ENCODE measurements around the gene CST5.

DNA sequence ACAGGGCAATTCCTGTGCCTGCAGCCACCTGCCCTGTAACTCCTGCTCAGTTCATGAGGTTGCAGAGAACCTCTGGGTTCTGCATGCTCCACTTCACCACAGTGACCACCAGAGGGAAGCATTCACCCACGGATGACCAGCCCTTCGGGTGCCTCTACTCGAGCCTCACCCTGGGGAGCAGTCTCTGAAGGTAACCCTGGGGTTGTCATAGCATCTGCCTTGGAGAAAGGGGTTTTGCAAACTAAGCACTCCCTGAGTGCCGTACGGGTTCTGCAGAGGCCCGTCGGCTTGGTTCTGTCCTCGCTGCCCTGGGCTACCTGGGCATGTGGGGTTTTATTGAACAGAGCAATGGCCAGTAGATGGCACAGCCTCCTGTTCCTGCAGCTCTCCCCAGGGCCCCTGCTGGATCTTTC lies 10.2 kb upstream of the CST5 start:
- TF ChIP-seq, protein P1, sequence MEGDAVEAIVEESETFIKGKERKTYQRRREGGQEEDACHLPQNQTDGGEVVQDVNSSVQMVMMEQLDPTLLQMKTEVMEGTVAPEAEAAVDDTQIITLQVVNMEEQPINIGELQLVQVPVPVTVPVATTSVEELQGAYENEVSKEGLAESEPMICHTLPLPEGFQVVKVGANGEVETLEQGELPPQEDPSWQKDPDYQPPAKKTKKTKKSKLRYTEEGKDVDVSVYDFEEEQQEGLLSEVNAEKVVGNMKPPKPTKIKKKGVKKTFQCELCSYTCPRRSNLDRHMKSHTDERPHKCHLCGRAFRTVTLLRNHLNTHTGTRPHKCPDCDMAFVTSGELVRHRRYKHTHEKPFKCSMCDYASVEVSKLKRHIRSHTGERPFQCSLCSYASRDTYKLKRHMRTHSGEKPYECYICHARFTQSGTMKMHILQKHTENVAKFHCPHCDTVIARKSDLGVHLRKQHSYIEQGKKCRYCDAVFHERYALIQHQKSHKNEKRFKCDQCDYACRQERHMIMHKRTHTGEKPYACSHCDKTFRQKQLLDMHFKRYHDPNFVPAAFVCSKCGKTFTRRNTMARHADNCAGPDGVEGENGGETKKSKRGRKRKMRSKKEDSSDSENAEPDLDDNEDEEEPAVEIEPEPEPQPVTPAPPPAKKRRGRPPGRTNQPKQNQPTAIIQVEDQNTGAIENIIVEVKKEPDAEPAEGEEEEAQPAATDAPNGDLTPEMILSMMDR (IDR thresholded peaks at IDR 0.05) = peak; percentile 90
- TF ChIP-seq RFX5 (IDR thresholded peaks at IDR 0.05) = no peak
- TF ChIP-seq SMC3 (IDR thresholded peaks at IDR 0.05) = peak; percentile 75
- TF ChIP-seq RAD21 (conservative IDR thresholded peaks at IDR 0.05 in 1 of 2, IDR thresholded peaks at IDR 0.05 in 1 of 2) = peak; percentile 90
- TF ChIP-seq, protein P2, sequence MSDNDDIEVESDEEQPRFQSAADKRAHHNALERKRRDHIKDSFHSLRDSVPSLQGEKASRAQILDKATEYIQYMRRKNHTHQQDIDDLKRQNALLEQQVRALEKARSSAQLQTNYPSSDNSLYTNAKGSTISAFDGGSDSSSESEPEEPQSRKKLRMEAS (IDR thresholded peaks at IDR 0.05) = no peak
- no peak for TF ChIP-seq JUN (IDR thresholded peaks at IDR 0.05)
- TF ChIP-seq, protein P3, sequence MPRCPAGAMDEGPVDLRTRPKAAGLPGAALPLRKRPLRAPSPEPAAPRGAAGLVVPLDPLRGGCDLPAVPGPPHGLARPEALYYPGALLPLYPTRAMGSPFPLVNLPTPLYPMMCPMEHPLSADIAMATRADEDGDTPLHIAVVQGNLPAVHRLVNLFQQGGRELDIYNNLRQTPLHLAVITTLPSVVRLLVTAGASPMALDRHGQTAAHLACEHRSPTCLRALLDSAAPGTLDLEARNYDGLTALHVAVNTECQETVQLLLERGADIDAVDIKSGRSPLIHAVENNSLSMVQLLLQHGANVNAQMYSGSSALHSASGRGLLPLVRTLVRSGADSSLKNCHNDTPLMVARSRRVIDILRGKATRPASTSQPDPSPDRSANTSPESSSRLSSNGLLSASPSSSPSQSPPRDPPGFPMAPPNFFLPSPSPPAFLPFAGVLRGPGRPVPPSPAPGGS (IDR thresholded peaks at IDR 0.05) = no peak
- TF ChIP-seq EP300 (IDR thresholded peaks at IDR 0.05) = no peak
- no peak for TF ChIP-seq BHLHE40 (IDR thresholded peaks at IDR 0.05; ENCODE audit: low read depth, low read length)
- no peak for TF ChIP-seq RNF2 (IDR thresholded peaks at IDR 0.05; ENCODE audit: borderline replicate concordance, low read depth)
- TF ChIP-seq JUNB (IDR thresholded peaks at IDR 0.05) = no peak
- no peak for TF ChIP-seq KDM1A (IDR thresholded peaks at IDR 0.05; ENCODE audit: low read depth)
- TF ChIP-seq FOSL2 (IDR thresholded peaks at IDR 0.05) = no peak
- no peak for TF ChIP-seq FOSL2 (CRISPR knock-in tag; IDR thresholded peaks at IDR 0.05)
- no peak for TF ChIP-seq ZNF302 (CRISPR knock-in tag; IDR thresholded peaks at IDR 0.05)

Measured in A549 (cell line).